Measurements from ENCODE around the gene ZBTB7B.

ZBTB7B gene

GRCh38 chr1:155019377-155020245 is 17.0 kb downstream of the ZBTB7B start:
- Histone ChIP-seq H3K27me3 (ENCODE audit: control insufficient read depth in 1 of 2, insufficient read depth in 2 of 2, low read length in 2 of 2) (no peaks in the 10 kb centered on the region), H3K9ac (ENCODE audit: low read length in 2 of 2) (no peak overlapping the region), H3K27ac (ENCODE audit: low read length) (no peak overlapping the region), H3K36me3 (ENCODE audit: control insufficient read depth in 2 of 2, insufficient read depth in 2 of 2, low read length in 2 of 2) (no peaks in the 10 kb centered on the region), H3K4me1 (ENCODE audit: control insufficient read depth, insufficient read depth, low read length) (peaks cover 14% of the 10 kb centered on the region), H3K4me3 (ENCODE audit: low read length in 2 of 2) (no peak overlapping the region), H3K9me3 (ENCODE audit: control insufficient read depth in 2 of 2, low read length in 2 of 2) (no peaks in the 10 kb centered on the region)

- Histone ChIP-seq H3K9ac (ENCODE audit: low read length in 2 of 2) (no peak overlapping the region), H3K27me3 (ENCODE audit: control insufficient read depth in 1 of 2, insufficient read depth in 2 of 2, low read length in 2 of 2) (no peaks in the 10 kb centered on the region), H3K4me1 (ENCODE audit: control insufficient read depth, insufficient read depth, low read length) (peaks cover 7% of the 10 kb centered on the region), H3K9me3 (ENCODE audit: control insufficient read depth in 2 of 2, low read length in 2 of 2) (no peaks in the 10 kb centered on the region), H3K27ac (ENCODE audit: low read length) (no peak overlapping the region), H3K36me3 (ENCODE audit: control insufficient read depth in 2 of 2, insufficient read depth in 2 of 2, low read length in 2 of 2) (no peaks in the 10 kb centered on the region), H3K4me3 (ENCODE audit: low read length in 2 of 2) (no peak overlapping the region)
These were observed 19.7 kb downstream of the ZBTB7B start for GRCh38 chr1:155022136-155022926.

GRCh38 chr1:155022927-155023236 is 20.3 kb downstream of the ZBTB7B start:
- Histone ChIP-seq H3K4me1 (ENCODE audit: control insufficient read depth, insufficient read depth, low read length) (peaks cover 2% of the 10 kb centered on the region), H3K9ac (ENCODE audit: low read length in 2 of 2) (no peak overlapping the region), H3K9me3 (ENCODE audit: control insufficient read depth in 2 of 2, low read length in 2 of 2) (no peaks in the 10 kb centered on the region), H3K4me3 (ENCODE audit: low read length in 2 of 2) (no peak overlapping the region), H3K36me3 (ENCODE audit: control insufficient read depth in 2 of 2, insufficient read depth in 2 of 2, low read length in 2 of 2) (no peaks in the 10 kb centered on the region), H3K27ac (ENCODE audit: low read length) (no peak overlapping the region), H3K27me3 (ENCODE audit: control insufficient read depth in 1 of 2, insufficient read depth in 2 of 2, low read length in 2 of 2) (no peaks in the 10 kb centered on the region)

GRCh38 chr1:155023627-155024026 is 21.0 kb downstream of the ZBTB7B start:
- H3K4me1 ChIP-seq (ENCODE audit: control insufficient read depth, insufficient read depth, low read length) = no peaks in the 10 kb centered on the region
- no peak overlapping the region for H3K27ac ChIP-seq (ENCODE audit: low read length)
- no peaks in the 10 kb centered on the region for H3K36me3 ChIP-seq (ENCODE audit: control insufficient read depth in 2 of 2, insufficient read depth in 2 of 2, low read length in 2 of 2)
- no peak overlapping the region for H3K9ac ChIP-seq (ENCODE audit: low read length in 2 of 2)
- no peaks in the 10 kb centered on the region for H3K27me3 ChIP-seq (ENCODE audit: control insufficient read depth in 1 of 2, insufficient read depth in 2 of 2, low read length in 2 of 2)
- no peaks in the 10 kb centered on the region for H3K9me3 ChIP-seq (ENCODE audit: control insufficient read depth in 2 of 2, low read length in 2 of 2)
- no peak overlapping the region for H3K4me3 ChIP-seq (ENCODE audit: low read length in 2 of 2)

- no peaks in the 10 kb centered on the region for H3K36me3 ChIP-seq (ENCODE audit: control insufficient read depth in 2 of 2, insufficient read depth in 2 of 2, low read length in 2 of 2)
- no peak overlapping the region for H3K9ac ChIP-seq (ENCODE audit: low read length in 2 of 2)
- H3K27ac ChIP-seq (ENCODE audit: low read length) = no peak overlapping the region
- no peaks in the 10 kb centered on the region for H3K9me3 ChIP-seq (ENCODE audit: control insufficient read depth in 2 of 2, low read length in 2 of 2)
- H3K4me3 ChIP-seq (ENCODE audit: low read length in 2 of 2) = no peak overlapping the region
- H3K4me1 ChIP-seq (ENCODE audit: control insufficient read depth, insufficient read depth, low read length) = no peaks in the 10 kb centered on the region
- H3K27me3 ChIP-seq (ENCODE audit: control insufficient read depth in 1 of 2, insufficient read depth in 2 of 2, low read length in 2 of 2) = no peaks in the 10 kb centered on the region
These were observed 21.7 kb downstream of the ZBTB7B start for GRCh38 chr1:155024315-155024714.

GRCh38 chr1:155026154-155026553 is 23.6 kb downstream of the ZBTB7B start:
- H3K27me3 ChIP-seq (ENCODE audit: control insufficient read depth in 1 of 2, insufficient read depth in 2 of 2, low read length in 2 of 2) = no peaks in the 10 kb centered on the region
- no peak overlapping the region for H3K9ac ChIP-seq (ENCODE audit: low read length in 2 of 2)
- H3K36me3 ChIP-seq (ENCODE audit: control insufficient read depth in 2 of 2, insufficient read depth in 2 of 2, low read length in 2 of 2) = no peaks in the 10 kb centered on the region
- H3K4me3 ChIP-seq (ENCODE audit: low read length in 2 of 2) = no peak overlapping the region
- no peaks in the 10 kb centered on the region for H3K4me1 ChIP-seq (ENCODE audit: control insufficient read depth, insufficient read depth, low read length)
- no peaks in the 10 kb centered on the region for H3K9me3 ChIP-seq (ENCODE audit: control insufficient read depth in 2 of 2, low read length in 2 of 2)
- no peak overlapping the region for H3K27ac ChIP-seq (ENCODE audit: low read length)

- Histone ChIP-seq H3K4me3 (ENCODE audit: low read length in 2 of 2) (no peak overlapping the region), H3K9me3 (ENCODE audit: control insufficient read depth in 2 of 2, low read length in 2 of 2) (no peaks in the 10 kb centered on the region), H3K36me3 (ENCODE audit: control insufficient read depth in 2 of 2, insufficient read depth in 2 of 2, low read length in 2 of 2) (no peaks in the 10 kb centered on the region), H3K27ac (ENCODE audit: low read length) (no peak overlapping the region), H3K9ac (ENCODE audit: low read length in 2 of 2) (no peak overlapping the region), H3K4me1 (ENCODE audit: control insufficient read depth, insufficient read depth, low read length) (no peaks in the 10 kb centered on the region), H3K27me3 (ENCODE audit: control insufficient read depth in 1 of 2, insufficient read depth in 2 of 2, low read length in 2 of 2) (no peaks in the 10 kb centered on the region)
These were observed 24.0 kb downstream of the ZBTB7B start for GRCh38 chr1:155026588-155026987.

GRCh38 chr1:155029513-155030242 is 27.1 kb downstream of the ZBTB7B start:
- Histone ChIP-seq H3K27ac (ENCODE audit: low read length) (no peak overlapping the region), H3K27me3 (ENCODE audit: control insufficient read depth in 1 of 2, insufficient read depth in 2 of 2, low read length in 2 of 2) (no peaks in the 10 kb centered on the region), H3K4me1 (ENCODE audit: control insufficient read depth, insufficient read depth, low read length) (peaks cover 2% of the 10 kb centered on the region)

GRCh38 chr1:155030243-155030795 is 27.7 kb downstream of the ZBTB7B start:
- Histone ChIP-seq H3K9me3 (ENCODE audit: control insufficient read depth in 2 of 2, low read length in 2 of 2) (no peaks in the 10 kb centered on the region), H3K4me1 (ENCODE audit: control insufficient read depth, insufficient read depth, low read length) (peaks cover 2% of the 10 kb centered on the region), H3K4me3 (ENCODE audit: low read length in 2 of 2) (no peak overlapping the region), H3K27me3 (ENCODE audit: control insufficient read depth in 1 of 2, insufficient read depth in 2 of 2, low read length in 2 of 2) (no peaks in the 10 kb centered on the region), H3K9ac (ENCODE audit: low read length in 2 of 2) (no peak overlapping the region), H3K36me3 (ENCODE audit: control insufficient read depth in 2 of 2, insufficient read depth in 2 of 2, low read length in 2 of 2) (no peaks in the 10 kb centered on the region), H3K27ac (ENCODE audit: low read length) (no peak overlapping the region)

More at GRCh38 chr1:155029513-155030242, 27.1 kb downstream of the ZBTB7B start:
- Histone ChIP-seq H3K9me3 (ENCODE audit: control insufficient read depth in 2 of 2, low read length in 2 of 2) (no peaks in the 10 kb centered on the region), H3K4me3 (ENCODE audit: low read length in 2 of 2) (no peak overlapping the region), H3K9ac (ENCODE audit: low read length in 2 of 2) (no peak overlapping the region), H3K36me3 (ENCODE audit: control insufficient read depth in 2 of 2, insufficient read depth in 2 of 2, low read length in 2 of 2) (no peaks in the 10 kb centered on the region)

- Histone ChIP-seq H3K9ac (ENCODE audit: low read length in 2 of 2) (no peak overlapping the region), H3K27me3 (ENCODE audit: control insufficient read depth in 1 of 2, insufficient read depth in 2 of 2, low read length in 2 of 2) (no peaks in the 10 kb centered on the region), H3K4me3 (ENCODE audit: low read length in 2 of 2) (no peak overlapping the region), H3K36me3 (ENCODE audit: control insufficient read depth in 2 of 2, insufficient read depth in 2 of 2, low read length in 2 of 2) (no peaks in the 10 kb centered on the region), H3K4me1 (ENCODE audit: control insufficient read depth, insufficient read depth, low read length) (peaks cover 2% of the 10 kb centered on the region), H3K27ac (ENCODE audit: low read length) (no peak overlapping the region), H3K9me3 (ENCODE audit: control insufficient read depth in 2 of 2, low read length in 2 of 2) (no peaks in the 10 kb centered on the region)
These were observed 28.3 kb downstream of the ZBTB7B start for GRCh38 chr1:155030899-155031298.
